SK-MEL-5 (cell line): ENCODE results near the gene TMCC2. TPM values are rescaled to one million over a fixed set of nuclear protein-coding genes. Genes with fewer than 3 reads are reported as not detected.
A peak's percentile ranks its signal among the peaks of the same experiment; 100 is the strongest.

Experiments used
- DNase-seq: peaks from one replicate; pipeline ENCODE4 v3.0.0-alpha.2; 2016; ENCODE audit warnings: low read depth, low spot score
- in situ Hi-C: cut with HindIII; loops from 2 replicates; pipeline ENCODE4 v1.10.0; 2016; ENCODE audit warnings: low sequenced_read_pairs, high pct_unique_total_duplicates, low pct_unique_long_range_greater_than_20kb
- total RNA-seq: library from RNA; depleted of rRNA; stranded (reverse); fragments of >200 nt; shearing (Covaris generic); gene quantifications from 2 replicates; pipeline ENCODE4 v1.2.3, GENCODE V29; 2014

The TMCC2 gene
- total RNA-seq, 1 experiment from 2014 or later: 22.1 TPM

- no peak for DNase-seq
- in situ Hi-C loops: no loop called here
Observed at GRCh38 chr1:205304046-205304694, 76.4 kb downstream of the TMCC2 start.

- no peak for DNase-seq
- in situ Hi-C loops: no loop called here
Observed at GRCh38 chr1:205304695-205305070, 76.9 kb downstream of the TMCC2 start.

GRCh38 chr1:205306929-205307566 lies 79.3 kb downstream of the TMCC2 start:
- in situ Hi-C loops: no loop called here
- DNase-seq: no peak

- no peak for DNase-seq
Observed at GRCh38 chr1:205309741-205310140, 82.0 kb downstream of the TMCC2 start.

GRCh38 chr1:205310976-205311704 lies 83.4 kb downstream of the TMCC2 start:
- no peak for DNase-seq
- in situ Hi-C loops: no loop called here

More at GRCh38 chr1:205309741-205310140, 82.0 kb downstream of the TMCC2 start:
- in situ Hi-C loops: no loop called here

- no peak for DNase-seq
- in situ Hi-C loops: no loop called here
Observed at GRCh38 chr1:205312866-205313562, 85.3 kb downstream of the TMCC2 start.

- no peak for DNase-seq
- in situ Hi-C loops: no loop called here
Observed at GRCh38 chr1:205313563-205314308, 86.0 kb downstream of the TMCC2 start.

GRCh38 chr1:205315008-205315618 lies 87.4 kb downstream of the TMCC2 start:
- DNase-seq: no peak
- in situ Hi-C loops: no loop called here

GRCh38 chr1:205316161-205316566 lies 88.4 kb downstream of the TMCC2 start:
- DNase-seq: no peak
- in situ Hi-C loops: no loop called here

GRCh38 chr1:205317311-205317917 lies 89.7 kb downstream of the TMCC2 start:
- no peak for DNase-seq
- in situ Hi-C loops: no loop called here

- in situ Hi-C loops: no loop called here
- no peak for DNase-seq
Observed at GRCh38 chr1:205318231-205318991, 90.7 kb downstream of the TMCC2 start.

GRCh38 chr1:205319081-205320018 lies 91.6 kb downstream of the TMCC2 start:
- no peak for DNase-seq
- in situ Hi-C loops: no loop called here

GRCh38 chr1:205321162-205321958 lies 93.6 kb downstream of the TMCC2 start, which contains the start of gene NUAK2:
TSS of gene NUAK2 (minus strand) at chr1:205321745. CDS start at chr1:205321628, 117 bp downstream.
- DNase-seq: peak; percentile 88
- in situ Hi-C loops: no loop called here

GRCh38 chr1:205321959-205322283 lies 94.2 kb downstream of the TMCC2 start:
- in situ Hi-C loops: no loop called here
- DNase-seq: no peak
